ENCODE data around the gene KRT86.

Gene KRT86

GRCh38 chr12:52323416-52324152 is 49.1 kb downstream of the KRT86 start:
- Mint-ChIP-seq H3K27ac (no peak overlapping the region), H3K27me3 (peaks cover 22% of the 10 kb centered on the region), H3K4me1 (peaks cover 6% of the 10 kb centered on the region), H3K9me3 (no peaks in the 10 kb centered on the region), H3K4me3 (no peak overlapping the region), H3K36me3 (no peaks in the 10 kb centered on the region)
- ATAC-seq (ENCODE audit: low read depth) (no peak), DNase-seq (ENCODE audit: low spot score in 2 of 2) (no peak)

GRCh38 chr12:52324153-52324444 is 49.7 kb downstream of the KRT86 start:
- ATAC-seq (ENCODE audit: low read depth) (no peak), DNase-seq (ENCODE audit: low spot score in 2 of 2) (no peak)
- H3K27me3 Mint-ChIP-seq = peaks cover 22% of the 10 kb centered on the region
- no peaks in the 10 kb centered on the region for H3K36me3 Mint-ChIP-seq
- H3K4me1 Mint-ChIP-seq = peaks cover 6% of the 10 kb centered on the region
- no peak overlapping the region for H3K27ac Mint-ChIP-seq
- H3K9me3 Mint-ChIP-seq = no peaks in the 10 kb centered on the region
- no peak overlapping the region for H3K4me3 Mint-ChIP-seq

GRCh38 chr12:52327052-52327829 is 52.8 kb downstream of the KRT86 start:
- Mint-ChIP-seq H3K4me1 (peaks cover 6% of the 10 kb centered on the region), H3K9me3 (no peaks in the 10 kb centered on the region), H3K27ac (no peak overlapping the region), H3K36me3 (no peaks in the 10 kb centered on the region), H3K4me3 (no peak overlapping the region), H3K27me3 (peaks cover 19% of the 10 kb centered on the region)
- ATAC-seq (ENCODE audit: low read depth) = peak; percentile 94
- peak; percentile 43 to 58 for DNase-seq (ENCODE audit: low spot score in 2 of 2)

GRCh38 chr12:52327830-52328500 is 53.5 kb downstream of the KRT86 start:
- Mint-ChIP-seq H3K27me3 (peaks cover 15% of the 10 kb centered on the region), H3K36me3 (no peaks in the 10 kb centered on the region), H3K4me1 (peaks cover 6% of the 10 kb centered on the region), H3K4me3 (no peak overlapping the region), H3K27ac (no peak overlapping the region), H3K9me3 (no peaks in the 10 kb centered on the region)
- no peak for DNase-seq (ENCODE audit: low spot score in 2 of 2)
- ATAC-seq (ENCODE audit: low read depth) = no peak

GRCh38 chr12:52331039-52331438 is 56.6 kb downstream of the KRT86 start:
- Mint-ChIP-seq H3K9me3 (no peaks in the 10 kb centered on the region), H3K4me3 (no peak overlapping the region), H3K36me3 (no peaks in the 10 kb centered on the region), H3K27me3 (peaks cover 20% of the 10 kb centered on the region), H3K4me1 (peaks cover 6% of the 10 kb centered on the region), H3K27ac (no peak overlapping the region)
- no peak for DNase-seq (ENCODE audit: low spot score in 2 of 2)
- no peak for ATAC-seq (ENCODE audit: low read depth)

GRCh38 chr12:52331833-52332232 is 57.4 kb downstream of the KRT86 start:
- Mint-ChIP-seq H3K4me3 (no peak overlapping the region), H3K27me3 (peaks cover 22% of the 10 kb centered on the region), H3K4me1 (peaks cover 6% of the 10 kb centered on the region), H3K36me3 (no peaks in the 10 kb centered on the region), H3K9me3 (peaks cover 3% of the 10 kb centered on the region), H3K27ac (no peak overlapping the region)
- DNase-seq (ENCODE audit: low spot score in 2 of 2) = no peak
- no peak for ATAC-seq (ENCODE audit: low read depth)

- H3K27me3 Mint-ChIP-seq = peaks cover 22% of the 10 kb centered on the region
- H3K36me3 Mint-ChIP-seq = no peaks in the 10 kb centered on the region
- no peak overlapping the region for H3K27ac Mint-ChIP-seq
- ATAC-seq (ENCODE audit: low read depth) = no peak
- DNase-seq (ENCODE audit: low spot score in 2 of 2) = no peak
- peaks cover 3% of the 10 kb centered on the region for H3K4me1 Mint-ChIP-seq
- H3K4me3 Mint-ChIP-seq = no peak overlapping the region
- peaks cover 3% of the 10 kb centered on the region for H3K9me3 Mint-ChIP-seq
These were observed 57.9 kb downstream of the KRT86 start for GRCh38 chr12:52332381-52332780.

GRCh38 chr12:52333321-52333720 is 58.9 kb downstream of the KRT86 start:
- no peak for DNase-seq (ENCODE audit: low spot score in 2 of 2)
- Mint-ChIP-seq H3K9me3 (peaks cover 3% of the 10 kb centered on the region), H3K27me3 (peaks cover 23% of the 10 kb centered on the region), H3K4me3 (no peak overlapping the region), H3K4me1 (no peaks in the 10 kb centered on the region), H3K27ac (no peak overlapping the region), H3K36me3 (no peaks in the 10 kb centered on the region)
- no peak for ATAC-seq (ENCODE audit: low read depth)

GRCh38 chr12:52334185-52334584 is 59.7 kb downstream of the KRT86 start:
- Mint-ChIP-seq H3K9me3 (peaks cover 3% of the 10 kb centered on the region), H3K4me3 (no peak overlapping the region), H3K4me1 (no peaks in the 10 kb centered on the region), H3K27ac (no peak overlapping the region), H3K27me3 (peaks cover 29% of the 10 kb centered on the region), H3K36me3 (no peaks in the 10 kb centered on the region)
- DNase-seq (ENCODE audit: low spot score in 2 of 2) (no peak), ATAC-seq (ENCODE audit: low read depth) (no peak)

- no peak for DNase-seq (ENCODE audit: low spot score in 2 of 2)
- Mint-ChIP-seq H3K4me1 (no peaks in the 10 kb centered on the region), H3K36me3 (no peaks in the 10 kb centered on the region), H3K27me3 (peaks cover 29% of the 10 kb centered on the region), H3K9me3 (peaks cover 3% of the 10 kb centered on the region), H3K27ac (no peak overlapping the region), H3K4me3 (no peak overlapping the region)
- no peak for ATAC-seq (ENCODE audit: low read depth)
These were observed 61.3 kb downstream of the KRT86 start for GRCh38 chr12:52335598-52336262.

- Mint-ChIP-seq H3K27ac (no peak overlapping the region), H3K36me3 (no peaks in the 10 kb centered on the region), H3K27me3 (peaks cover 27% of the 10 kb centered on the region), H3K4me3 (no peak overlapping the region), H3K4me1 (no peaks in the 10 kb centered on the region), H3K9me3 (peaks cover 3% of the 10 kb centered on the region)
- DNase-seq (ENCODE audit: low spot score in 2 of 2) (no peak), ATAC-seq (ENCODE audit: low read depth) (no peak)
These were observed 62.2 kb downstream of the KRT86 start for GRCh38 chr12:52336641-52337040.

GRCh38 chr12:52337054-52337453 is 62.6 kb downstream of the KRT86 start:
- no peaks in the 10 kb centered on the region for H3K36me3 Mint-ChIP-seq
- H3K9me3 Mint-ChIP-seq = peaks cover 3% of the 10 kb centered on the region

GRCh38 chr12:52338241-52338960 is 64.0 kb downstream of the KRT86 start:
- H3K4me1 Mint-ChIP-seq = no peaks in the 10 kb centered on the region
- H3K27ac Mint-ChIP-seq = no peak overlapping the region
- H3K27me3 Mint-ChIP-seq = peaks cover 24% of the 10 kb centered on the region
- DNase-seq (ENCODE audit: low spot score in 2 of 2) = no peak
- H3K4me3 Mint-ChIP-seq = no peak overlapping the region
- peaks cover 3% of the 10 kb centered on the region for H3K9me3 Mint-ChIP-seq
- H3K36me3 Mint-ChIP-seq = no peaks in the 10 kb centered on the region
- no peak for ATAC-seq (ENCODE audit: low read depth)

More at GRCh38 chr12:52337054-52337453, 62.6 kb downstream of the KRT86 start:
- ATAC-seq (ENCODE audit: low read depth) = no peak
- DNase-seq (ENCODE audit: low spot score in 2 of 2) = no peak
- Mint-ChIP-seq H3K4me1 (no peaks in the 10 kb centered on the region), H3K4me3 (no peak overlapping the region), H3K27me3 (peaks cover 25% of the 10 kb centered on the region), H3K27ac (no peak overlapping the region)
